Activated CD4-positive, CD25-positive, alpha-beta regulatory T cell treated with anti-CD3 and anti-CD28 coated beads, Interleukin-2, amount 50 U/mL, for 16 hours (primary cell): ENCODE results near the gene CYP2D6.
"Not testable (repeated sequence)": the region's sequence is repeated elsewhere in the genome, so short reads cannot be mapped to it uniquely, and the experiment has no call there.

Source experiments
- DNase-seq: peaks from one replicate; pipeline ENCODE4 v3.0.0-alpha.2; 2020; ENCODE audit warnings: low read depth, low spot score

CYP2D6 gene

DNA sequence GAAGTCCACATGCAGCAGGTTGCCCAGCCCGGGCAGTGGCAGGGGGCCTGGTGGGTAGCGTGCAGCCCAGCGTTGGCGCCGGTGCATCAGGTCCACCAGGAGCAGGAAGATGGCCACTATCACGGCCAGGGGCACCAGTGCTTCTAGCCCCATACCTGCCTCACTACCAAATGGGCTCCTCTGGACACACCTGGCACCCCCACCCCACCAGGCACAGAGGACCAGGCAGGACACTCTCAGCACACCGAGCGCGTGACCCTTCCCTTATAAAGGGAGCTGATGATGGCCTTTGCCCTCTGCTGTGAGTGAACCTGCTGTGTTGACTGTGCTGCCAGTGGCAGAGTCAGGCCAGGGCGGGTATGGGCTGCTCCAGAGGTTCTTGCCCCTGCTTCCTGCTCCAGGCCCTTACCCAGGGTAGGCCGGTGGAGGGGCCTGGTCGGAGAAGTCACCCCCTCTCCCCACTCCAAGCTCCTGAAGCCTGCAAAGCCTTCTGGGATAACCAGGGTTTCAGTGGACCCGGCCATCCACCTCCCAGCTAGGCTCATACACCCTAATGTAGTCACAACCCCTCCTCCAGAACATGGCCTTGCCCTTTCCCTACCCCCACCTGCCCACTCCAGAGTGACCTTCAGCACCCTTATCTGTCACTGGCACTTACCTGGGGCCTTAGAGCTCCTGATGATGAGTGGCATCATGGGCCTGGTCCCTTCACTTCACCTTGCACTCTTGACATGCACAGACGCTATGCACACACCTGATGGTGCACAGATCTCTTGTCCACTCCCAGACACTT, at the start of gene CYP2D6:
Gene CYP2D6 (minus strand): TSS at position 172 of the 793 bp plus-strand sequence. CDS start 19 bp downstream, at position 153.
- not testable (repeated sequence) for DNase-seq

DNA sequence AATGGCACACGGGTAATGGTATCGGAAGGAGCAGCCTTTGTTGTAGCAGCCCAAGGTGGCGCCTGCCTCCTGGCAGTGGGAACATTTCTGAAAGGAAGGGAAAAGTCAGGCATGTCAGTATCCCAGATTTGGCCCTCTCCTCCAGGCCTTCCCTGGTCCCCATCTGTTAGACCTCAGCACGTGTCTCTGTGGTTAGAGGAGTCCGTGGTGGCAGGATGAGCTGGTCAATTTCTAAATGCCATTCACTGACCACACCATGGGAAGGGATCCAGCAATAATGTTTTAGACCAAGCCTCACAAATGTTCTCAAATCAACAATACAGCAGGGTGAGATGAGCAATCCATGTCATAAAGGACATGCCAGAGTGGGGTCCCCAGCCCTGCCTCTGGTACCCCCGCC, 49.0 kb upstream of the CYP2D6 start:
- no peak for DNase-seq

DNA sequence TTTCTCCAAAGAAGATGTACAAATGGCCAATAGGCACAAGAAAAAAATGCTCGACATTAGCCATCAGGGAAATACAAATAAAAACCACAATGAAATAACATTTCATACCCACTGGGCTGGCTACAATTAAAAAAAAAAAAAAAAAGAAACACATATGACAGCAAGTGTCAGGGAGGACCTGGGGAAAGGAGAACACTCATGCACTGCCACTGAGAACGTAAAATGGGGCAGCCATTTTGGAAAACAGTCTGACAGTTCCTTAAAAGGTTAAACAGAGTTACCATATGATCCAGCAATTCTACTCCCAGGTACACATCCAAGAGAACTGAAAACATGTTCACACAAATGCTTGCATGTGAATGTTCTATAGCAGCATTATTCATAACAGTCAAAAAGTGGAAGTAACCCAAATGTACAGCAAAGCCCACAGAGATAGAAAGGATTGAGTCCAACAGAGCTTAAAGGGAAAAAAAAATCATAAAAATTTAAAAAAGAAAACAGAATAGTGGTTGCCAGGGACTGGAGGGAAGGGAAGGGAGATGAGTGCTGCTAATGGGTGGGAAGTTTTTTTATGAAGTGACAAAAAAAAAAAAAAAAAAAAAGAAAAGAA, 48.4 kb upstream of the CYP2D6 start:
- DNase-seq = no peak

DNA sequence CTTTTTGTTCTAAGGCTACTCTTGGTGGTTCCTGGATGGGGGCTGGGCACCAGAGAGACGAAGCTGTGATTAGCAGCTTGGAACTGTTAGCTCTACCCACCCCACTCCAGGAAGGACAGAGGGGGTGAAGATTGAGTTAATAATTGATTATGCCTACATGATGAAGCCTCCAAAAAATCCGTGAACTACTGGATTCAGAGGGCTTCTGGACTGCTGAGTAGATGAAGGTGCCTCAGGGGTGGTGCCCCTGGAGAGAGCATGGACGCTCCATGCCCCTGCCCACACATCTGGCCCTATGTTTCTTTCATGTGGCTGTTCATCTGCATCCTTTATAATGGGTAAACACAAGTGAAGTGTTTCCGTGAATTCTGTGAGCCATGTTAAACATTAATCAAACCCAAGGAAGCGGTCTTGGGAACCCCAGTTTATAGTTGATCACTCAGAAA, 47.3 kb upstream of the CYP2D6 start:
- DNase-seq = no peak

DNA sequence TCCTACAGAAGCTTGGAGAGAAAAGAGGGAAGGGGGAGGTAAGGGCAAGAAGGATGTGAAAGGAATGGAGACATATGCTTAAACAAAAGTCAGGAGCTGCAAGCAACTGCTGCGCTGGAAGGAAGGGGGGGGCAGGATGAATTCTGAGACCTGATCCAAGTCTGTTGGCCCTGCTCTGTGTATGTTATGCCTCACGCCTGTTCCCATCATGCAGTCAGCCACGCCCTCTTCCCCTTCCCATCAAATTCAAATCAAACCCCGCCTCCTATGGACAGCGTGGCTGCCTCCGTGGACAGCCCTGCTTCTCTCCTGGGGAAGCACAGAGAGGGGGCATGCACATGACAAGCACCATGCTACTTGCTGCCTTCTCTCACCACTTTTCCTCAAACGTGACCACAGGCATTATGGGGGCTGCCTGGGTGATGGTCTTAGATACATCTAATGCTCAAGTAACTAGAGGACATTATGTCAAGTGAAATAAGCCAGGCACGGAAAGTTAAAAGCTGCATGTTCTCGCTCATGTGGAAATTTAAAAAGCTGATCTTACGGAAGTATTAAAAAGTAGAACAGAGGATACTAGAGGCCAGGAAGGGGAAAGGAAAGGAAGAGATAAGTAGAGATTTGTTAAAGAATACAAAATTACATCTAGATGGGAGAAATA, 45.8 kb upstream of the CYP2D6 start:
- no peak for DNase-seq

DNA sequence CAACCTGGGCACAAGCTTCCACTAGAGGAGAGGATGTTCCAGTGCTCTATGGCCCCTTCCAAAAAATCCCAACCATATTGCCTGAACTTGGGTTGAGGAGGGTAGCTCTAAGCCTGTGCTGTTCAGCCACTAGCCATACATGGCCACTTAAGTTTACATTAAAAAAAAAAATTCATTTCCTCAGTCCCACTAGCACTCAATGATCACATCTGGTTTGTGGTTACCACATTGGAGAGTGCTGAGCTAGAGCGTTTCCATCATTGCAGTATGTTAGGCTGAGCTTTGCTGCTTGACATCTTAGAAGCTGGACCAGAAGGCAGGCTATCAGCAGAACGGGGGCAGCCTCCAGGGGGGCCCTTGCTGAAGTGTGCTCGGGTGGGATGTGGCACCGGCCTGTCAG, 43.5 kb upstream of the CYP2D6 start:
- DNase-seq = no peak

DNA sequence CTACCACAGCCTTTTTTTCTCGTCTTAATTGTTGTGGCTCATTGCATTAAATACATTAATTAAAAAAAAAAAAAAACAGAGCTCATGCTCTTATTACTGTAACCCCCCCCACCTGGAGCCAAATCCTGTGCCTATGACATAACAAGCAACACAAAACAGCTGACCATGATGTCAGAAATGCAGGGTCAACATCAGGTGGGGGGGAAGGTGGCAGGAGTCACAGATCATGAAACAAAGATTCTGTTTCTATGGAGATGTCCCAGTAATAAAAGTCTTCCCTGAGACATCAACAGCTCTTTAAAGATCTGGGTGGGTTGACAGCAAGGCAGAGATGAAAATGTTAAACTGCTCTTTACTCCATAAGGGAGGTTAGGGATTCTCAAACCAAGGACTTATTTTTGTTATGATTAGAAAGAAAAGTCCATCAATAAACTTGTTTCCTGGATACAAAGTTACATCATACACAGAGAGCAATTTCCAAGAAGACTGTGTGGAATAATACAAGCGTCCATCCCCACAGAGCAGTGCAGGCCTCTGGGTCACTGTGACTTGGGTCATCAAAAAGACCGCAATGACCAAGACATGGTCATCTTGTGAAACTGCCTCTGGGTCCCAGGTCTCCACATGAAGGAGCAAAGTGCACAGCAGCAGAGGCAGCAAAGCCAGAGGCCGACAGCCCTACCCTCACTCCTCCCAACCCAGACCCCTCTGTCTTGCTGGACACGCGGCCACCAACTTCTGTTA, 42.7 kb upstream of the CYP2D6 start:
- no peak for DNase-seq

DNA sequence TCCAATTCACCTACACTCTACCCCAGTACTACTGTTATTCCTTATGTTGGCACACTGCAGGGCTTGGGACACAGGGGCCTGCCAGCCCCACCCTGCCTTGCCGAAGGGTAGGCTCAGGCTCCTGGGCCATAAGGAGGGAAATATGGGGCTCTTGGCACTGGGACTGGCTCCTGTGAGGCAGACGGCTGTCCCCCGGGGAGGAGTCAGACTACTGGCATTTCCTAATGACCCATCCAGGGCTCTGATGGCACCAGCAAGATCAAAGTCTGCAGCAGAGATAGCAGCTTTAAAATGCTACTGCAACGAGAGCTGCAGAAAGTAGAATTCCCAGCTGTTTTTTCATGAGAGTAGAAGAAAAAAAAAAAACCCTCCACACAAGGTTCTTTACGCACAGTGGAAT, 42.2 kb upstream of the CYP2D6 start:
- no peak for DNase-seq

DNA sequence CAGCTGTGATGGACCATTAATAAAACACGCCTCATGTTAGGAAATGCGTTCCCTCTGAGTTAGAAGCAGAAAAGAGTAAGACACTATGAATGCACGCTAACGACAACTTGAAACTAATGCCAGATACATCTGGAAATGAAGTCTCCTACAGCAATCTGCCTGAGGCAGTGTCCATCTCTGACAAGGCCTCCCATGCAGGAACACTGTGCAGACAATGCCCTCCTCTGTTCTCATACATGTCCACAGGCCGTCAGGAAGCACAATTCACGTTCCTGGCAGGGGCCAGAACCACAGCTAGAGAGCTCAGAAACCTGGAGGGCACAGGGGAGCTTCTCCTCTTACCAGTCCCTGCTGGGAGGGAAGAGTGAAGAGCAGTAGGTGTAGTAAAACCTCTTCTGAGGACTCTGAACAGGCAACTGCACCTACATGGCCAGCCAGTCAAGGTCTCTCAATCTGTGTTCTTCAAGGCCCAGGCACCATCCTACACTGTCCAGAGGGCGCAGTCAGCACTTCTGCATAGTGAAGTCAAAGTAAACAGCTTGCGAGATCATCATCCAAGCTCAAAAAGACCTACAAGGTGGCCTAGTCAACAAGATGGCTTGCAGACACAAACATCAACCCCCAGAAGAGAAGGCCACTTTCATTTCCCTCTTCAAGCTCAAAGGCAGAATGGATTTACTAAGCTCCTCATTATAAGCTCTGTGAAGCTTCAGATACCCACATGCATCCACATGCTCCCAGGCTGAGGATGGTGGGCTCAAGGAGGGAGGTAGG, 41.5 kb upstream of the CYP2D6 start:
- DNase-seq = no peak

DNA sequence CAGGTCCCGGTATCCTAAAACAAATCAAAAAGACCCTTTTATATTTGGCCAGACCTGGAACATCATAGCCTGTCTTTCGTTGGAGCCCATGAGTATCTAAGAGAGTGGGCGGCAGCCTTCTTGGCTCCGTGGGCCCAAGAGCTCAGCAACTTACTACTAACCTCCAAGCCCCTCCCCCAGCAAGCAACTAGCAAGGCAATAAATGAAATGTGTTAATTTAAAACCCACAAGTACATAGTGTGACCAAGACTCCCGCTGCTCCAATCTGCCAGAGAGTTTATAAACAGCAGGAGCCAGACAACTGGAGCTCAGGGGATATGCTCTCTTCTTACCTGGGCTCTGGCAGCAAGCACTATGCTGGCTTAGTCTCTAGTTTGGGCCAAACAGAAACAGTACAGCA, 40.8 kb upstream of the CYP2D6 start:
- DNase-seq = no peak

DNA sequence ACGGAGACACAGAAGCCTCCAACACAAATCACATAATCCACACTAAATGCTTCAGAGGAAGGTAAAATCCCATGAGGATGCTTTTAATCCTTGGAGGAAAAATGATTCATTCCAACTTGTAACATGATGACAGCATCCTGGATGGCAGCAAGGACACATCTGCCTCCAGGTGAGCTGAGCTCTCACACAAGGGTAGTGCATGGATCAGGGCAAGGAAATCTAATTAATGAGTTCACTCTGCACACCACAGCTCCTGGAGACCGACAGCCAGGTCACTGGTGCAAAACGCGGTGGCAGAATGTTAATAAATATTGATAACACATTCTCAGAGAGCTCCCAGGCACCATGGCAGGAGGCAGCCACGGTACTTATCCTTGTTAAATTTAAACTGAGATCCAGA, 40.3 kb upstream of the CYP2D6 start:
- DNase-seq = no peak

DNA sequence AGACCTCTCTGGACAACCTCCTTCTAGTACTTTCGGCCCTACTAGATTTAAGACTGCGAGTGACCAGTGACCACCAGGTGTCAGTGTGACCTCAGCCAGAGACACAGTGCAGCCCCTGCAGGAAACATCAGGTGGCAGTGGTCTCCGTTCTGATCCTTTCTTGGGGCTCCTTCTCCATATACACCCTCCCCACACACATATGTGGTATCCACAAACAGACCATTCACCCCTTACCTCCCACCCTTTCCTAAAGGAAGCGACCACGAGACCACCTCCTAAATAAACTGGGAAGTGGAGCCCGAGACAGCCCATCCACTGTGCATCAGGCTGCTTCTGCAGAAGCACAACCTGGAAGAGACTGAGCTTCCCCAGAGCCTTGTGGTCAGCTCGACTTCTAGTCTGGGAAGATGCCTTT, 38.5 kb upstream of the CYP2D6 start:
- DNase-seq = peak; percentile 44

DNA sequence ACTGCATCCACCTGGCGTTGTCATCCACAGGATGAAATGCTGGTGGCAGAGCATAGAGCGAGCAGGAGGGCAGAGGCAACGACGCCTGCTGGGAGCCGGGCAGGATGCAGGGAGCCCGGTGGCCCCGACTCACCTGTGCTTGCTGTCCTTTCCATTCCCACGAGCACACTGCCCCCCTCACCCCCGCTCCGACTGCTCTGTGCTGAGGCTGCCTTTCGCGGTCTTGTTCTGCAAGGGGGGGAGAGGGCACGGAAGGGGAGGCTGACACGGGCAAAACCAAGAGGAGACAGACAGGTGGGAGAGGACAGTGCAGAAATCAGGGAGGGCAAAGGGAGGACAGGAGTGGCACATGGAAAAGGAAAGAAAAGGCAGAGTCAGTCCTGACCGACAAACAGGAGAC, 37.9 kb upstream of the CYP2D6 start:
- DNase-seq = no peak

DNA sequence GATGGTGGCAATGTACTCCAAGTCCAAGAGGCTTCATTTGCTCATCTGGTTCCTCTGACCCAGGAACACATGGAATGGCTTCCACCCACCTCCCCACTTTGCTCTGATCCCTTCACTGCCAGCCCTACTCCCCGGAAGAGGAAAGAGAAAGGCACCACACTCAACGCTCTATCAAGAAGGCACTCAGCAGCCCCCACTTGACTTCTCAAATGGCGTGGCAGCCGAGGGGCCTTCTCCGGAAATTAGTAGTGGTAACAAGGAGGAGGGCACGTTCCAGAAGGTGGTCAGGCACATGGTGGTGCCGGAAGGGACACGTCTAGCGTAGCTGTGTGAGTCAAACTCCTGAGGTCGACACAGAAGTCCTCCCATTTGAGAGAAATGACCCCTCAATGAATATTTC, 36.5 kb upstream of the CYP2D6 start:
- no peak for DNase-seq

DNA sequence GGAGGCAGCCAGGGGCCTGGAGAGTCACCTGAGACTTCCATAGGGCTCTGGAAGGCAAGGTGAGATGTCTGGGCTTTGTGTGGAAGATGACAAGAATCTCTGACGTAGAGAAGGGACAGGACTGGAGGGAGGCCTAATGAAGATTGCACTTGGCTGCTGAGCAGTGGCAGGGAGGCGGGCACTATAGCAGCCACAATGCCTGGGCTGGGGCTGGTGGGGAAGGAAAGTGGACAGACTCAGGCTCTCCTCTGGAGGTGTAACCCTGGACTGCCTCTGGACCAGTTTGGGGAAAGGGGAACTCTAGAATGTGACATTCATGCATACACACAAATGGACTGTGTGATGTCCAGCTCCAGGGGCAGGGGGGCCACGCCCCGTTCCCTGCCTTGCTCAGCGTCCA, 34.3 kb upstream of the CYP2D6 start:
- no peak for DNase-seq

DNA sequence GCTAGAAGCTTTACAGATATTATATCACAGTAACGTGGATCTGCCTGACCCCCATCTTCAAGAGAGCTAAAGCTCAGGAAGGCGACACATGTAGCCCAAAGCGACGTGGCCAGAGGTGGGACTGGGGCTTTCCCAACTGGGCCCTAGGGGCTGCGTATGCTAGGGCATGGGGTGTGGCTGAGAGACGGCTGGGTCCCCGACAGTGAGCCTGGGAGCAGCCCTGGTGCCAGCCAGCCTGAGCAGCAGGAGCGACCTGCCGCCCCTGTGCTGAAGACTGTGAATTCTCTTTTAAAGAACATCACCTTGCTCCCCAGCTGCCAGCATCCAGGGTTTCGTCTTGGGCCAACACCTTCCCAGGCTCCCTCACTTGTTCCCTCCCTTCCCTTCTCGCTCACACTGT, 32.9 kb upstream of the CYP2D6 start:
- DNase-seq = no peak

DNA sequence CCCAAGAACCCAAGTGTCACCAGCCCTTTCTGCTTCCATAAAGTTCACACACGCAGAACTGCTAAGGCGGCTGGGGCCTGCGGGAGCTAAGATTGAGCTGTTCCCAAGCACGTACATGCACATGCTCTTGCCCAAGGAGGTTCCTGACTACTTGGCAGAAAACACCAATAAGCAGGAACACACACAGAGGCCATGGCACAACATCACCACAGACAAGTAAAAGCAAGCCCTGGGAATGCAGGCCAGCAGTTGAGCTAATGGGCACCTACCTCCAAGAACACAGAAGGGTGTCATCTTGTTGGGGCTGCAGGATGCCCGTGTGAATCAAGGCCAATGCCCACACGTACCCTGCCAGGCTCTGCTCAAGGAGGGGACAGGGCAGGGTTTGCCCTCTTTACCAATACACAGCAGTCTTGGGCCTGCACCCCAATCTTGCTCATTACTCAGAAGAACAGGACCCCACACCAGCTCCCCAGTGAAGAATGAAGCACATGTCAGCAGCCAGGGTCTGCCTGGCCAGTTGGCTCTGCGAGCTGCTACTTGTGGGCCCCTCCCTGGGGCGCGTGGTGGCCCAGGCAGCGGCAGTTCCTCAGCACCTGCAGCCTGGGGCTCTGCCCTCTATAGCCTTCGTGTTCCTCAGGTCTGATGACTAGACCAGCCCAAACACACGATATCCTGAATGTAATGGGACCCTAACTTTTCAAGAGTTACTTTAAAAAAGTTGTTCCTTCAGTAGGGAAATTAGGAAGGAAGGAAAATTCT, 32.3 kb upstream of the CYP2D6 start:
- no peak for DNase-seq

DNA sequence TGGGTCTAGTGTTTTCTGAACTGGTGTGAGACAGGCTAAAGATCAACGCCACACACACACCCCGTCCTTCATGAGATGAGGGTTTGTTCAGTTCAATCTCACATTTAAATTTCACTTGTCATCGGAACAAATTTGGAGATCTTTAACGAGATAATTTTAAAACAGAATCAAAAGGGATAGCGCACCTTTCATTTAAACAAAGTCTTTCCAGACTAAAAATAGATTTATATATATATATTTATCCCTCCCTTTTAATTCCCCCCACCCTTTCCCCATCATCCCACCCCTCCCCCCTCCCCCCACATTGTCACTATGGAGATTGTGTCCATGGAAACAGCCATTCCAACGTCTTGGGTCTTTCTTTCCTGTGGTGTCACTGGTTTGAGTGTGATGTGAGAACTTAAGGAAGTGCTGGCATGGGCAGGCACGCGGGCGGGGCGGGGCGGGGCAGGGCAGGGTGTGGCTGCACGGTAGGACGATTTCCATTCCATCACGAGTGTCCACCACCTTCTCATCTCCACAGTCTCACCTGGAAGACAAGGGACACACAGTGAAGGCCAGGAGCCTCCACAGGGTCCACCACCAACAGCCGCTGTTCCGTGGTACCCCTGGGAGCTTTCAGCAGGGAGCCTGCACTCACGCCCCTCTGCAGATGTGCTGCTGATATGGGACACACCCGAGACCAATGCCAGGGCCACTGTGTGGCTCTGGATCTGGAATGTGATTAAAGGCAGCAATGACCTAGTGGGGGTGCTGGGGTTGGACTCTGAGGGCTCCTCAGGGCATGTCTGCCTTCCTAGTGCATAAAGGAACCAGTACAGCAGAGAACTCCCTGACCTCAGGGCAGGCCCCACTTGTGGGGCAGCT, 30.5 kb upstream of the CYP2D6 start:
- no peak for DNase-seq

DNA sequence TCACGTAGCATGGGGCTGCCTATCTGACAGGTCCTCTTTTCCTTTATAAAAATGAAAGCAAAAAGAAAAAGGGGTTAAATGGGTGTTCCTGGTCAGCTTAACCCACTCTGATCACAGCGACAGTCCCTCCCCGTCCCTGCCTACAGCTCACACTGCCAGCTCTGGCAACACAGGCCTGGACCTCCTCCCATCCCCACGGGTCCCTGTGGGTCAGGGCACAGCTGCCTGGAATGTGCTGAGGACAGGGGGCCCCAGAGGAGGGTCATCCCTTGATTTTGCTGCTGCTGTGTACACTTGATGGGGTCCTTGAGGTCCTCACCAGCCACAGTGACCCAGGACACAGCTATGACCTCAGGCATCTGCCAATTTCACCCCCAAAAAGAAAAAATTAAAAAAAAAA, 29.6 kb upstream of the CYP2D6 start:
- DNase-seq = no peak
